HepG2 (cell line): ENCODE results near the gene DENND2A. TPM values are rescaled to one million over a fixed set of nuclear protein-coding genes. Genes with fewer than 3 reads are reported as not detected.

Experiments used
- BRD4 ChIP-seq: sonication (generic); formaldehyde crosslinking; IDR thresholded peaks from 2 replicates; pipeline ENCODE4 v1.4.0; 2020; ENCODE audit warnings: missing genetic modification reagents
- EEA1 ChIP-seq: sonication (generic); formaldehyde crosslinking; IDR thresholded peaks from 2 replicates; pipeline ENCODE4 v1.5.1; 2020; ENCODE audit warnings: mild to moderate bottlenecking, missing genetic modification reagents, borderline replicate concordance
- GABPA ChIP-seq, 2 experiments: IDR thresholded peaks; 2 replicates each; pipeline ENCODE4 v1.6.1; 2011 to 2016; ENCODE audit warnings: low read depth in 2 of 2, low read length in 1 of 2, missing biosample characterization in 1 of 2, missing genetic modification characterization in 1 of 2
- HOXA3 ChIP-seq: sonication (generic); formaldehyde crosslinking; IDR thresholded peaks from 2 replicates; pipeline ENCODE4 v1.5.0; 2020; ENCODE audit warnings: missing genetic modification reagents
- IRX3 ChIP-seq: sonication (generic); formaldehyde crosslinking; IDR thresholded peaks from 2 replicates; pipeline ENCODE4 v1.8.1; 2023; ENCODE audit warnings: mild to moderate bottlenecking, low read depth, missing genetic modification reagents, borderline replicate concordance
- KDM5B ChIP-seq: sonication (generic); formaldehyde crosslinking; IDR thresholded peaks from 2 replicates; pipeline ENCODE4 v1.4.0; 2020; ENCODE audit warnings: missing genetic modification reagents, mild to moderate bottlenecking, borderline replicate concordance
- NFKBIZ ChIP-seq: IDR thresholded peaks from 2 replicates; pipeline ENCODE4 v1.6.1; 2018; ENCODE audit warnings: missing genetic modification reagents, missing compliant biosample characterization
- NONO ChIP-seq, 2 experiments: fragments of 450-650 bp in 1 of 2; sonication (generic) in 1 of 2; formaldehyde crosslinking in 1 of 2; IDR thresholded peaks in 1 of 2; conservative IDR thresholded peaks in 1 of 2; 2 replicates each; pipeline versions ENCODE4 v1.6.1 to v1.8.0; 2017 to 2022; ENCODE audit warnings: mild to moderate bottlenecking in 1 of 2, missing genetic modification reagents in 1 of 2, moderate library complexity in 1 of 2
- SMAD3 ChIP-seq: sonication (generic); formaldehyde crosslinking; IDR thresholded peaks from 2 replicates; pipeline ENCODE4 v1.4.0; 2020; ENCODE audit warnings: missing genetic modification reagents
- STAG1 ChIP-seq: sonication (generic); formaldehyde crosslinking; IDR thresholded peaks from 2 replicates; pipeline ENCODE4 v1.4.0; 2020; ENCODE audit warnings: missing genetic modification reagents
- ZEB1 ChIP-seq: IDR thresholded peaks from 2 replicates; pipeline ENCODE4 v1.6.1; 2012; ENCODE audit warnings: mild to moderate bottlenecking, low read depth, inconsistent platforms; ENCODE audit not compliant: insufficient replicate concordance
- ZNF263 ChIP-seq: sonication (generic); formaldehyde crosslinking; IDR thresholded peaks from 2 replicates; pipeline ENCODE4 v1.4.0; 2020; ENCODE audit warnings: missing genetic modification reagents
- ZNF331 ChIP-seq: sonication (generic); formaldehyde crosslinking; IDR thresholded peaks from 2 replicates; pipeline ENCODE4 v1.4.0; 2020; ENCODE audit warnings: missing genetic modification reagents
- ZNF644 ChIP-seq: IDR thresholded peaks from 2 replicates; pipeline ENCODE4 v1.6.1; 2016; ENCODE audit warnings: low read depth
- ZNF713 ChIP-seq: sonication (generic); formaldehyde crosslinking; IDR thresholded peaks from 2 replicates; pipeline ENCODE4 v1.4.0; 2020; ENCODE audit warnings: mild to moderate bottlenecking, missing genetic modification reagents
- polyA plus RNA-seq, 8 experiments: library from polyadenylated mRNA; depleted of rRNA in 3 of 8; stranded (reverse) in 7 of 8; unstranded in 1 of 8; fragments of >200 nt; fragmentation: Illumina TruSeq in 4 of 8; extraction: Trizol in 4 of 8; gene quantifications; 2 replicates each; pipeline versions ENCODE4 v1.2.1 to v1.2.3, GENCODE V29; 2011 to 2016; ENCODE audit warnings: low read depth in 4 of 8, missing spikeins in 1 of 8, mixed read lengths in 1 of 8; ENCODE audit not compliant: insufficient read depth in 1 of 8
- total RNA-seq, 5 experiments: library from RNA; depleted of rRNA; stranded (reverse); fragments of >200 nt; fragmentation: Illumina TruSeq; extraction: Trizol; gene quantifications; 2 replicates each; pipeline ENCODE4 v1.2.3, GENCODE V29; 2016; ENCODE audit warnings: low read depth in 1 of 5
- TF ChIP-seq, protein P1 (sequence below): IDR thresholded peaks from 2 replicates; pipeline ENCODE4 v1.6.1; 2016; ENCODE audit warnings: missing compliant biosample characterization, missing genetic modification reagents, borderline replicate concordance
- TF ChIP-seq, protein P2 (sequence below): sonication (generic); formaldehyde crosslinking; IDR thresholded peaks from 2 replicates; pipeline ENCODE4 v1.8.1; 2023; ENCODE audit warnings: missing genetic modification reagents, mild to moderate bottlenecking, borderline replicate concordance
- TF ChIP-seq, protein P3 (sequence below): sonication (generic); formaldehyde crosslinking; IDR thresholded peaks from 2 replicates; pipeline ENCODE4 v1.4.0; 2020; ENCODE audit warnings: low read depth, mild to moderate bottlenecking, missing genetic modification reagents
- TF ChIP-seq, protein P4 (sequence below): IDR thresholded peaks from 2 replicates; pipeline ENCODE4 v1.6.1; 2016; ENCODE audit warnings: missing compliant biosample characterization, missing genetic modification reagents, borderline replicate concordance
- TF ChIP-seq, protein P5 (sequence below): sonication (generic); formaldehyde crosslinking; IDR thresholded peaks from 2 replicates; pipeline ENCODE4 v1.4.0; 2020; ENCODE audit warnings: mild to moderate bottlenecking, missing genetic modification reagents
- TF ChIP-seq, protein P6 (sequence below): IDR thresholded peaks from 2 replicates; pipeline ENCODE4 v1.6.1; 2016; ENCODE audit warnings: low read depth, control low read depth

DENND2A gene
- total and polyA plus RNA-seq, 2 of the 13 experiments (the other 11 are each of a cell fraction or from before 2014, with no cell fraction given) = not detected

DNA sequence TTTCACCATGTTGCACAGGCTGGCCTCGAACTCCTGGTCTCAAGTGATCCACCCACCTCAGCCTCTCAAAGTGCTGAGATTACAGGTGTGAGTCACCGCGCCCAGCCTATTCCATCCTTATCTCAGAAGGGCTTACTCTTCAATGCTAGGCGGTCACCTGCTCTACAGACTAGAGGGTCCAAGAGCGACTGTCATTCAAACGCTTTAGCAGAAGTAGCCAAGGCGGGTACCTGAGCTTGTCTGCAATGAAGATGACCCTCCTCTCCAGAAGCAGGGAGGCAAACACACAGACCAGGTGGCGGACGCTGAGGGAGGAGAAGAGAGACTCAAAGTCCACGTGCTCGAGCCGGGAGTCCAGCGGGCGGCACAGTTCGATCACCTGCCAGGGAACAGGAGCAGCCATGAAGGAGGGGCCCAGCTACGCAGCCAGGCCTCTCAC lies 96.2 kb downstream of the DENND2A start (continued):
- TF ChIP-seq, protein P1, sequence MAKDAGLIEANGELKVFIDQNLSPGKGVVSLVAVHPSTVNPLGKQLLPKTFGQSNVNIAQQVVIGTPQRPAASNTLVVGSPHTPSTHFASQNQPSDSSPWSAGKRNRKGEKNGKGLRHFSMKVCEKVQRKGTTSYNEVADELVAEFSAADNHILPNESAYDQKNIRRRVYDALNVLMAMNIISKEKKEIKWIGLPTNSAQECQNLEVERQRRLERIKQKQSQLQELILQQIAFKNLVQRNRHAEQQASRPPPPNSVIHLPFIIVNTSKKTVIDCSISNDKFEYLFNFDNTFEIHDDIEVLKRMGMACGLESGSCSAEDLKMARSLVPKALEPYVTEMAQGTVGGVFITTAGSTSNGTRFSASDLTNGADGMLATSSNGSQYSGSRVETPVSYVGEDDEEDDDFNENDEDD = peak; percentile 73; the same call in 1 of the 2 replicates
- TF ChIP-seq BRD4 (CRISPR knock-in tag) (no peak), EEA1 (CRISPR knock-in tag) (no peak), NFKBIZ (CRISPR knock-in tag) (no peak), ZEB1 (peak; percentile 96), NONO (IDR thresholded peaks at IDR 0.05) (no peak), NONO (CRISPR knock-in tag; conservative IDR thresholded peaks at IDR 0.05) (peak; percentile 63; the same call in 1 of the 2 replicates), SMAD3 (CRISPR knock-in tag) (no peak), GABPA (IDR thresholded peaks at IDR 0.05; ENCODE audit: low read depth, low read length) (no peak), GABPA (CRISPR knock-in tag; IDR thresholded peaks at IDR 0.05; ENCODE audit: low read depth) (no peak), IRX3 (CRISPR knock-in tag) (no peak), KDM5B (CRISPR knock-in tag) (peak; percentile 16; the same call in 1 of the 2 replicates), STAG1 (CRISPR knock-in tag) (peak; percentile 12; the same call in 1 of the 2 replicates), ZNF644 (CRISPR knock-in tag) (peak; percentile 49; the same call in 1 of the 2 replicates), ZNF713 (no peak), ZNF263 (CRISPR knock-in tag) (peak; percentile 35; the same call in 1 of the 2 replicates), ZNF331 (CRISPR knock-in tag) (no peak), HOXA3 (peak; percentile 68; the same call in 1 of the 2 replicates)
- TF ChIP-seq, protein P2, sequence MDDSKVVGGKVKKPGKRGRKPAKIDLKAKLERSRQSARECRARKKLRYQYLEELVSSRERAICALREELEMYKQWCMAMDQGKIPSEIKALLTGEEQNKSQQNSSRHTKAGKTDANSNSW (CRISPR knock-in tag) = no peak
- TF ChIP-seq, protein P3, sequence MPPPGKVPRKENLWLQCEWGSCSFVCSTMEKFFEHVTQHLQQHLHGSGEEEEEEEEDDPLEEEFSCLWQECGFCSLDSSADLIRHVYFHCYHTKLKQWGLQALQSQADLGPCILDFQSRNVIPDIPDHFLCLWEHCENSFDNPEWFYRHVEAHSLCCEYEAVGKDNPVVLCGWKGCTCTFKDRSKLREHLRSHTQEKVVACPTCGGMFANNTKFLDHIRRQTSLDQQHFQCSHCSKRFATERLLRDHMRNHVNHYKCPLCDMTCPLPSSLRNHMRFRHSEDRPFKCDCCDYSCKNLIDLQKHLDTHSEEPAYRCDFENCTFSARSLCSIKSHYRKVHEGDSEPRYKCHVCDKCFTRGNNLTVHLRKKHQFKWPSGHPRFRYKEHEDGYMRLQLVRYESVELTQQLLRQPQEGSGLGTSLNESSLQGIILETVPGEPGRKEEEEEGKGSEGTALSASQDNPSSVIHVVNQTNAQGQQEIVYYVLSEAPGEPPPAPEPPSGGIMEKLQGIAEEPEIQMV = peak; percentile 98
- TF ChIP-seq, protein P4, sequence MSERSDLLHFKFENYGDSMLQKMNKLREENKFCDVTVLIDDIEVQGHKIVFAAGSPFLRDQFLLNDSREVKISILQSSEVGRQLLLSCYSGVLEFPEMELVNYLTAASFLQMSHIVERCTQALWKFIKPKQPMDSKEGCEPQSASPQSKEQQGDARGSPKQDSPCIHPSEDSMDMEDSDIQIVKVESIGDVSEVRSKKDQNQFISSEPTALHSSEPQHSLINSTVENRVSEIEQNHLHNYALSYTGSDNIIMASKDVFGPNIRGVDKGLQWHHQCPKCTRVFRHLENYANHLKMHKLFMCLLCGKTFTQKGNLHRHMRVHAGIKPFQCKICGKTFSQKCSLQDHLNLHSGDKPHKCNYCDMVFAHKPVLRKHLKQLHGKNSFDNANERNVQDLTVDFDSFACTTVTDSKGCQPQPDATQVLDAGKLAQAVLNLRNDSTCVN (CRISPR knock-in tag) = peak; percentile 85; the same call in 1 of the 2 replicates
- TF ChIP-seq, protein P5, sequence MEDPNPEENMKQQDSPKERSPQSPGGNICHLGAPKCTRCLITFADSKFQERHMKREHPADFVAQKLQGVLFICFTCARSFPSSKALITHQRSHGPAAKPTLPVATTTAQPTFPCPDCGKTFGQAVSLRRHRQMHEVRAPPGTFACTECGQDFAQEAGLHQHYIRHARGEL (CRISPR knock-in tag) = no peak
- TF ChIP-seq, protein P6, sequence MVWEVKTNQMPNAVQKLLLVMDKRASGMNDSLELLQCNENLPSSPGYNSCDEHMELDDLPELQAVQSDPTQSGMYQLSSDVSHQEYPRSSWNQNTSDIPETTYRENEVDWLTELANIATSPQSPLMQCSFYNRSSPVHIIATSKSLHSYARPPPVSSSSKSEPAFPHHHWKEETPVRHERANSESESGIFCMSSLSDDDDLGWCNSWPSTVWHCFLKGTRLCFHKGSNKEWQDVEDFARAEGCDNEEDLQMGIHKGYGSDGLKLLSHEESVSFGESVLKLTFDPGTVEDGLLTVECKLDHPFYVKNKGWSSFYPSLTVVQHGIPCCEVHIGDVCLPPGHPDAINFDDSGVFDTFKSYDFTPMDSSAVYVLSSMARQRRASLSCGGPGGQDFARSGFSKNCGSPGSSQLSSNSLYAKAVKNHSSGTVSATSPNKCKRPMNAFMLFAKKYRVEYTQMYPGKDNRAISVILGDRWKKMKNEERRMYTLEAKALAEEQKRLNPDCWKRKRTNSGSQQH = no peak
